GM12875 (cell line): ENCODE results near the gene LCP1.

ENCODE experiments used
- H3K4me3 ChIP-seq: one replicate; pipeline ENCODE4 v1.5.1; 2011; ENCODE audit warnings: low read depth, low read length, control low read depth
- CTCF ChIP-seq: IDR thresholded peaks from 2 replicates; pipeline ENCODE4 v1.5.1; 2011; ENCODE audit warnings: low read depth, mild to moderate bottlenecking, control low read depth, inconsistent platforms, low read length, moderate library complexity, borderline replicate concordance; ENCODE audit not compliant: insufficient read depth

LCP1 gene

GRCh38 chr13:46171739-46172138 is 10.2 kb downstream of the LCP1 start:
- peak overlapping the region; percentile 18 for H3K4me3 ChIP-seq
- TF ChIP-seq CTCF = no peak

- H3K4me3 ChIP-seq = peak overlapping the region; percentile 31
- no peak for TF ChIP-seq CTCF
These were observed 10.8 kb downstream of the LCP1 start for GRCh38 chr13:46171217-46171616.

- H3K4me3 ChIP-seq = peak overlapping the region; percentile 31
- 0 out of 2 replicates have a peak, but pooled peaks have one; percentile 6 for TF ChIP-seq CTCF
These were observed 11.3 kb downstream of the LCP1 start for GRCh38 chr13:46170687-46171086.

GRCh38 chr13:46170268-46170667 is 11.7 kb downstream of the LCP1 start:
- H3K4me3 ChIP-seq = peak overlapping the region; percentile 36
- no peak for TF ChIP-seq CTCF

GRCh38 chr13:46169758-46170157 is 12.2 kb downstream of the LCP1 start:
- peak overlapping the region; percentile 31 for H3K4me3 ChIP-seq
- no peak for TF ChIP-seq CTCF

- peak overlapping the region; percentile 45 for H3K4me3 ChIP-seq
- TF ChIP-seq CTCF = no peak
These were observed 13.2 kb downstream of the LCP1 start for GRCh38 chr13:46168783-46169182.

- peak overlapping the region; percentile 45 for H3K4me3 ChIP-seq
- no peak for TF ChIP-seq CTCF
These were observed 13.6 kb downstream of the LCP1 start for GRCh38 chr13:46168341-46168740.
